Naive thymus-derived CD4-positive, alpha-beta T cell (primary cell): ENCODE results near the gene COX8A. TPM values are rescaled to one million over a fixed set of nuclear protein-coding genes. Genes with fewer than 3 reads are reported as not detected.

Experiments used
- polyA plus RNA-seq, 2 donors: library from polyadenylated mRNA; unstranded; fragments of 300-500 nt; fragmentation: Illumina TruSeq; gene quantifications; one replicate each; pipeline ENCODE4 v1.2.3, GENCODE V29; 2021
- total RNA-seq, 6 experiments: library from RNA in 5 of 6; stranded (reverse) in 5 of 6; gene quantifications; 1 replicate in 5 of 6; 2 replicates in 1 of 6; pipeline ENCODE4 v1.2.3 and lab custom pipeline; 2021 to 2026

The COX8A gene
- total and polyA plus RNA-seq, 7 experiments from 2014 or later, result 90.9 to 375 (median 134) TPM

Other genes with a start within 250 kb of the COX8A start
- gene ZFTA, start 205.8 kb upstream of the COX8A start, total RNA-seq, result 1 to 10 TPM; 2.1 to 3.6 (median 2.7) TPM
- under 1 TPM; 0.04 to 0.15 TPM for gene ZFTA, start 205.8 kb upstream of the COX8A start, polyA plus RNA-seq
- gene SPINDOC, start 161.2 kb upstream of the COX8A start, total RNA-seq, result 10 to 100 TPM in 2 of 5 experiments, 1 to 10 TPM in 3; 6.6 to 42.2 (median 9.3) TPM
- gene SPINDOC, start 161.2 kb upstream of the COX8A start, polyA plus RNA-seq, result under 1 TPM; 0.22 to 0.53 TPM
- 10 to 100 TPM; 42.3 to 69.1 (median 56.8) TPM for gene MARK2, start 135.5 kb upstream of the COX8A start, total RNA-seq
- gene MARK2, start 135.5 kb upstream of the COX8A start, polyA plus RNA-seq, result 10 to 100 TPM; 29.4 to 64.5 TPM
- under 1 TPM in 1 of 5 experiments, not detected in 4; 0.07 TPM for gene RCOR2, start 57.5 kb upstream of the COX8A start, total RNA-seq
- not detected for gene RCOR2, start 57.5 kb upstream of the COX8A start, polyA plus RNA-seq
- gene NAA40, start 35.6 kb upstream of the COX8A start, total RNA-seq, result 10 to 100 TPM; 21.0 to 39.8 (median 24.8) TPM
- 10 to 100 TPM in 1 of 2 donors, 1 to 10 TPM in 1; 5.1 to 10.3 TPM for gene NAA40, start 35.6 kb upstream of the COX8A start, polyA plus RNA-seq
- gene OTUB1, start 11.8 kb downstream of the COX8A start, total RNA-seq, result 10 to 100 TPM; 59.4 to 99.0 (median 72.5) TPM
- 100 to 1,000 TPM; 117 to 125 TPM for gene OTUB1, start 11.8 kb downstream of the COX8A start, polyA plus RNA-seq
- not detected for gene FLRT1, start 61.3 kb downstream of the COX8A start, total RNA-seq
- gene FLRT1, start 61.3 kb downstream of the COX8A start, polyA plus RNA-seq, result under 1 TPM; 0.05 to 0.12 TPM
- gene MACROD1, start 191.5 kb downstream of the COX8A start, total RNA-seq, result 10 to 100 TPM in 2 of 5 experiments, 1 to 10 TPM in 3; 5.4 to 12.4 (median 8.7) TPM
- 10 to 100 TPM in 1 of 2 donors, 1 to 10 TPM in 1; 9.7 to 16.2 TPM for gene MACROD1, start 191.5 kb downstream of the COX8A start, polyA plus RNA-seq
- gene STIP1, start 211.6 kb downstream of the COX8A start, total RNA-seq, result 100 to 1,000 TPM in 1 of 5 experiments, 10 to 100 TPM in 4; 45.1 to 243 (median 88.8) TPM
- gene STIP1, start 211.6 kb downstream of the COX8A start, polyA plus RNA-seq, result 100 to 1,000 TPM in 1 of 2 donors, 10 to 100 TPM in 1; 56.6 to 123 TPM
- gene FERMT3, start 232.1 kb downstream of the COX8A start, total RNA-seq, result 100 to 1,000 TPM in 4 of 5 experiments, 10 to 100 TPM in 1; 77.1 to 209 (median 120) TPM
- gene FERMT3, start 232.1 kb downstream of the COX8A start, polyA plus RNA-seq, result 100 to 1,000 TPM; 119 to 186 TPM